Smooth muscle cell (in vitro differentiated cells): ENCODE data around the gene PPM1K. TPM values are rescaled to one million over a fixed set of nuclear protein-coding genes. Genes with fewer than 3 reads are reported as not detected.

ENCODE experiments used
- DNase-seq: peaks from one replicate; lab custom pipeline; 2025; ENCODE audit not compliant: unreplicated experiment; lab: John Stamatoyannopoulos, UW
- H2AFZ ChIP-seq: fragments of 200-600 bp; sonication (generic); 2 replicates; pipeline ENCODE4 v1.6.0; 2016; ENCODE audit warnings: antibody characterized with exemption, low read depth, mild to moderate bottlenecking
- H3F3A ChIP-seq: fragments of 200-600 bp; sonication (generic); 2 replicates; pipeline ENCODE4 v1.6.0; 2017; ENCODE audit warnings: antibody characterized with exemption, low read depth
- H3K27ac ChIP-seq: fragments of 200-600 bp; sonication (generic); 2 replicates; pipeline ENCODE4 v1.5.1; 2016; ENCODE audit warnings: low read depth, mild to moderate bottlenecking
- H3K27me3 ChIP-seq: fragments of 200-600 bp; sonication (generic); 2 replicates; pipeline ENCODE4 v1.6.1; 2016; ENCODE audit warnings: low read depth, mild to moderate bottlenecking
- H3K36me3 ChIP-seq: fragments of 200-600 bp; sonication (generic); 2 replicates; pipeline ENCODE4 v1.5.1; 2016; ENCODE audit warnings: low read depth
- H3K4me1 ChIP-seq: fragments of 200-600 bp; sonication (generic); 2 replicates; pipeline ENCODE4 v1.5.1; 2016; ENCODE audit warnings: low read depth
- H3K4me2 ChIP-seq: fragments of 200-600 bp; sonication (generic); 2 replicates; pipeline ENCODE4 v1.6.0; 2016; ENCODE audit warnings: mild to moderate bottlenecking
- H3K4me3 ChIP-seq: fragments of 200-600 bp; sonication (generic); 2 replicates; pipeline ENCODE4 v1.5.1; 2016; ENCODE audit warnings: mild to moderate bottlenecking
- H3K79me2 ChIP-seq: fragments of 200-600 bp; sonication (generic); 2 replicates; pipeline ENCODE4 v1.6.0; 2016; ENCODE audit warnings: low read depth, mild to moderate bottlenecking
- H3K9ac ChIP-seq: fragments of 200-600 bp; sonication (generic); 2 replicates; pipeline ENCODE4 v1.6.0; 2016; ENCODE audit warnings: low read depth
- H3K9me3 ChIP-seq: fragments of 200-600 bp; sonication (generic); replicated peaks from 2 replicates; pipeline ENCODE4 v1.5.1; 2016; ENCODE audit warnings: low read depth
- H4K20me1 ChIP-seq: fragments of 200-600 bp; sonication (generic); 2 replicates; pipeline ENCODE4 v1.6.0; 2016; ENCODE audit warnings: low read depth
- CTCF ChIP-seq: fragments of 200-600 bp; sonication (generic); IDR thresholded peaks from 2 replicates; pipeline ENCODE4 v1.5.1; 2017; ENCODE audit warnings: borderline replicate concordance, mild to moderate bottlenecking, antibody characterized with exemption; ENCODE audit not compliant: insufficient read depth, poor library complexity, severe bottlenecking
- WGBS: methylation state at CpG from one replicate; pipeline ENCODE4 v1.1.7; 2016; ENCODE audit warnings: low lambda C conversion rate; 5-methylcytosine and 5-hydroxymethylcytosine counted together
- polyA plus RNA-seq: library from polyadenylated mRNA; unstranded; fragments of >200 nt; fragmentation: Nextera tagmentation; extraction: Ambion mirVana; gene quantifications from 2 replicates; pipeline ENCODE4 v1.2.1, GENCODE V29; 2016
- total RNA-seq: library from RNA; depleted of rRNA; stranded (reverse); fragments of >200 nt; gene quantifications from 2 replicates; pipeline ENCODE4 v1.2.3, GENCODE V29; 2014

PPM1K gene
- total and polyA plus RNA-seq, 2 experiments from 2014 or later: 16.8 to 18.3 TPM

- H3K9ac ChIP-seq: no peak overlapping the region
- no peaks in the 10 kb centered on the region for H3K79me2 ChIP-seq
- H2AFZ ChIP-seq: no peak overlapping the region
- 92% methylated on average over 1 of the region's 1 CpG for WGBS
- H3K4me2 ChIP-seq: no peak overlapping the region
- H3K27me3 ChIP-seq: no peaks in the 10 kb centered on the region
- H3K36me3 ChIP-seq: no peaks in the 10 kb centered on the region
- no peak for DNase-seq
- no peak overlapping the region for H3K4me3 ChIP-seq
- H3K9me3 ChIP-seq: no peaks in the 10 kb centered on the region
- no peak overlapping the region for H3K27ac ChIP-seq
- no peaks in the 10 kb centered on the region for H3K4me1 ChIP-seq
- no peak for TF ChIP-seq CTCF
- no peaks in the 10 kb centered on the region for H4K20me1 ChIP-seq
- H3F3A ChIP-seq: no peaks in the 10 kb centered on the region
These were observed 58.2 kb downstream of the PPM1K start for GRCh38 chr4:88226143-88226542.

- no peak overlapping the region for H2AFZ ChIP-seq
- 58% methylated on average over 3 of the region's 3 CpGs for WGBS
These were observed 58.9 kb downstream of the PPM1K start for GRCh38 chr4:88225232-88226105.

GRCh38 chr4:88223516-88223915 is 60.8 kb downstream of the PPM1K start:
- Histone ChIP-seq H2AFZ (no peak overlapping the region), H3K36me3 (no peaks in the 10 kb centered on the region), H3K79me2 (no peaks in the 10 kb centered on the region), H3F3A (no peaks in the 10 kb centered on the region), H4K20me1 (no peaks in the 10 kb centered on the region), H3K4me2 (no peak overlapping the region), H3K27ac (no peak overlapping the region), H3K4me1 (no peaks in the 10 kb centered on the region), H3K4me3 (no peak overlapping the region), H3K27me3 (no peaks in the 10 kb centered on the region), H3K9me3 (no peaks in the 10 kb centered on the region), H3K9ac (no peak overlapping the region)
- 100% methylated on average over 1 of the region's 1 CpG for WGBS
- TF ChIP-seq CTCF: no peak
- no peak for DNase-seq

More at GRCh38 chr4:88225232-88226105, 58.9 kb downstream of the PPM1K start:
- no peak for TF ChIP-seq CTCF
- Histone ChIP-seq H3K27me3 (no peaks in the 10 kb centered on the region), H3K36me3 (no peaks in the 10 kb centered on the region), H3K9ac (no peak overlapping the region), H3F3A (no peaks in the 10 kb centered on the region), H3K4me2 (no peak overlapping the region), H4K20me1 (no peaks in the 10 kb centered on the region), H3K79me2 (no peaks in the 10 kb centered on the region), H3K4me1 (no peaks in the 10 kb centered on the region), H3K9me3 (no peaks in the 10 kb centered on the region), H3K4me3 (no peak overlapping the region), H3K27ac (no peak overlapping the region)
- DNase-seq: no peak
